ENCODE results near the gene GSG1.
"Not testable (repeated sequence)": the region's sequence is repeated elsewhere in the genome, so short reads cannot be mapped to it uniquely, and the experiment has no call there.

Gene GSG1

GRCh38 chr12:13088496-13088895 lies 15.0 kb downstream of the GSG1 start:
- DNase-seq, result no peak

- DNase-seq, result no peak
These were observed 15.7 kb downstream of the GSG1 start for GRCh38 chr12:13087766-13088165.

- no peak for DNase-seq
These were observed 17.3 kb downstream of the GSG1 start for GRCh38 chr12:13085968-13086686.

GRCh38 chr12:13084898-13085640 lies 18.4 kb downstream of the GSG1 start:
- DNase-seq, result no peak

- not testable (repeated sequence) for DNase-seq
These were observed 19.8 kb downstream of the GSG1 start for GRCh38 chr12:13083638-13084037.

- DNase-seq, result no peak
These were observed 20.6 kb downstream of the GSG1 start for GRCh38 chr12:13082861-13083260.

GRCh38 chr12:13080266-13080665 lies 23.2 kb downstream of the GSG1 start:
- no peak for DNase-seq

GRCh38 chr12:13079440-13079906 lies 24.0 kb downstream of the GSG1 start:
- DNase-seq, result no peak

GRCh38 chr12:13075786-13076570 lies 27.5 kb downstream of the GSG1 start:
- no peak for DNase-seq

GRCh38 chr12:13075118-13075480 lies 28.4 kb downstream of the GSG1 start:
- no peak for DNase-seq

GRCh38 chr12:13074396-13075117 lies 28.9 kb downstream of the GSG1 start:
- DNase-seq, result no peak

GRCh38 chr12:13073173-13073572 lies 30.3 kb downstream of the GSG1 start:
- DNase-seq, result no peak

GRCh38 chr12:13071305-13072280 lies 31.9 kb downstream of the GSG1 start:
- DNase-seq, result no peak

- no peak for DNase-seq
These were observed 34.1 kb downstream of the GSG1 start for GRCh38 chr12:13069380-13069779.

- no peak for DNase-seq
These were observed 36.1 kb downstream of the GSG1 start for GRCh38 chr12:13067322-13067721.

GRCh38 chr12:13066459-13066858 lies 37.0 kb downstream of the GSG1 start:
- DNase-seq, result no peak

GRCh38 chr12:13066014-13066413 lies 37.5 kb downstream of the GSG1 start:
- DNase-seq, result no peak

GRCh38 chr12:13062669-13063068 lies 40.8 kb downstream of the GSG1 start:
- DNase-seq, result no peak

GRCh38 chr12:13061377-13061776 lies 42.1 kb downstream of the GSG1 start:
- no peak for DNase-seq

GRCh38 chr12:13060581-13060980 lies 42.9 kb downstream of the GSG1 start:
- no peak for DNase-seq

- DNase-seq, result not testable (repeated sequence)
These were observed 49.9 kb downstream of the GSG1 start for GRCh38 chr12:13053617-13054016.

GRCh38 chr12:13052421-13052820 lies 51.0 kb downstream of the GSG1 start:
- DNase-seq, result no peak
